Keratinocyte (primary cell): ENCODE measurements around the gene HECTD4.

Source experiments
- EZH2 ChIP-seq: IDR thresholded peaks from one replicate; pipeline ENCODE4 v1.6.1; 2012; ENCODE audit warnings: inconsistent platforms, mild to moderate bottlenecking, low read length, moderate library complexity
- TF ChIP-seq, protein P1 (sequence below), 3 experiments: IDR thresholded peaks in 1 of 3; conservative IDR thresholded peaks in 1 of 3; optimal IDR thresholded peaks in 1 of 3; 2 replicates in 2 of 3; 3 replicates in 1 of 3; pipeline versions ENCODE3 to v1.5.1; 2011; ENCODE audit warnings: low read length in 3 of 3, mild to moderate bottlenecking in 3 of 3, moderate library complexity in 2 of 3, control low read depth in 1 of 3, inconsistent platforms in 1 of 3; ENCODE audit not compliant: insufficient read depth in 2 of 3; ENCODE audit errors: extremely low read depth in 1 of 3

DNA sequence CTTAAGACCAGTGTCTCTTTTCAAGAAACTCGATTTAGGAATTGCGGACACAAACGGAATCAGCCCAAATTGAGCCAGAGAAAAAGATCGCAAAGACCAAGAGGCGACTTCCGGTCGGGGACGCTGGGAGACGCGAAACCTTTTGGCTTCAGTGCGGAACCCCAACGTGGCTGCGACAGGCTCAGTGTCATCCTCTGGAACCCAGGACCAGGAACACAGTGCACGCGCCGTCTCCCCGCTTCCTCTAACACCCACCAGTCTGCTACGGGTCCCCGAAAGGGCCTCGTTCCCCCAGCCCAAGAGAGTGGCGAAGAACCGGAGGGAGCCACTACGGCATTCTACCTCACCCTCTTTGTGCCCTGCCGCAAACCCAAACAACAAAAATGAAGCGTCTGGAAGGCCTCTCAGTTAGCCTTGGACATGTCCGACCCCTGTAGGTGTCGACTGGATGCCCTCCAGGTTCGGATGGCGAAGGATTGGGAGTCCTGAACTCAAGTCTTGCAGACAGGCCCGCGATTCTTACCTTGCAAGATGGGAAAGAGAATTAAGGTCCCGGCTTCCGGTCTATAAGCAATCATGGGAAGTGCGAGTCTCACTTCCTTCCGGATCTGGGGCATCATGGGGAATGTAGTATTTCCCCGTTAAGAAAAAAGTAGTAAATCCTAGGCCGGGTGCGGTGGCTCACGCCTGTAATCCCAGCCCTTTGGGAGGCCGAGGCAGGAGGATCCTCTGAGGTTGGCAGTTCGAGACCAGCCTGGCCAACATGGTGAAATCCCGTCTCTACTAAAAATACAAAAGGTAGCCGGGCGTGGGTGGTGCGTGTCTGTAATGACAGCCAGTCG lies 27.1 kb upstream of the HECTD4 start, which contains the start of gene RPL6:
- TF ChIP-seq, protein P1, sequence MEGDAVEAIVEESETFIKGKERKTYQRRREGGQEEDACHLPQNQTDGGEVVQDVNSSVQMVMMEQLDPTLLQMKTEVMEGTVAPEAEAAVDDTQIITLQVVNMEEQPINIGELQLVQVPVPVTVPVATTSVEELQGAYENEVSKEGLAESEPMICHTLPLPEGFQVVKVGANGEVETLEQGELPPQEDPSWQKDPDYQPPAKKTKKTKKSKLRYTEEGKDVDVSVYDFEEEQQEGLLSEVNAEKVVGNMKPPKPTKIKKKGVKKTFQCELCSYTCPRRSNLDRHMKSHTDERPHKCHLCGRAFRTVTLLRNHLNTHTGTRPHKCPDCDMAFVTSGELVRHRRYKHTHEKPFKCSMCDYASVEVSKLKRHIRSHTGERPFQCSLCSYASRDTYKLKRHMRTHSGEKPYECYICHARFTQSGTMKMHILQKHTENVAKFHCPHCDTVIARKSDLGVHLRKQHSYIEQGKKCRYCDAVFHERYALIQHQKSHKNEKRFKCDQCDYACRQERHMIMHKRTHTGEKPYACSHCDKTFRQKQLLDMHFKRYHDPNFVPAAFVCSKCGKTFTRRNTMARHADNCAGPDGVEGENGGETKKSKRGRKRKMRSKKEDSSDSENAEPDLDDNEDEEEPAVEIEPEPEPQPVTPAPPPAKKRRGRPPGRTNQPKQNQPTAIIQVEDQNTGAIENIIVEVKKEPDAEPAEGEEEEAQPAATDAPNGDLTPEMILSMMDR (optimal IDR thresholded peaks at IDR 0.05 in 1 of 3, IDR thresholded peaks at IDR 0.05 in 1 of 3, conservative IDR thresholded peaks at IDR 0.05 in 1 of 3; ENCODE audit: extremely low read depth in 1 of 3, insufficient read depth in 2 of 3, low read length in 3 of 3): no peak
- no peak for TF ChIP-seq EZH2
